NCI-H2029 treated with DMSO at 0.1 percent for 48 hours (cell line): ENCODE results near the gene FGF12.

ENCODE experiments used
- DNase-seq: peaks from one replicate; lab custom pipeline; 2025; lab: John Stamatoyannopoulos, UW

FGF12 gene

DNA sequence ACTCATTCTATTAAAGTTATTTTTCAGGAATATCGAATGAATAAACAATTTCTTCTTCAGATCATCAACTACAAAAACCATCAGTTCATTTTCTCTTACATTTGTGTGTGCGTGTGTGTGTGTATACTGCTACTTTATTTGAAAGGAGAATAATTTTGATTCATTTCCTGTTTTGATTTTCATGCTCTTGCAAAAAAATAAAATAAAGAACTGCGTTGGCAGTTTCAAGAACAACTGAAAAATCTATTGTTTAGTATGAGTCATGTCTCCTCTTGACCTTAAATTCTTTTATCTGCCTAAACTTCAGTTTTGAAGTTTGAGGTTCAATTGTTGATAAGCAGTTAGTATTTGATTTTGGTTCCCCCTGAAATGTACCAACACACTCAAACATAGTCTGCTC lies 540.8 kb downstream of the FGF12 start:
- DNase-seq = no peak

DNA sequence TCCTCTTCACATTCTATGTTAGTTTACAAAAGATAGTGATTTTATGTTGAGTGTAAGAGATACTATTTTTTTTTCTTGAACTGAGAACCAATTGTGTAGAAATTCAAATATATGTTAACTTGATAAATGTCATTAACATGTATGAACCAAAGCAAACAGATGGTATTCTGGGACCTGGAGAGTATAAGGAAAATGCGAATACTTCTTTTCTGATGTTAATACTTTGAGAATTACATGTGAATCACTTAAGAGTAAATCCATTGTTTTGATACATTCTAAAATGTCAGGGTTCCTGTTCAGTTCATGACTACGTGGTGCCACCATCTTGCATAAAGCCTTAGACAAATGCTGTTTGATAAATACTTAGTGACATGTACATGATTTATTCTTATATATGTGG lies 541.3 kb downstream of the FGF12 start:
- no peak for DNase-seq

DNA sequence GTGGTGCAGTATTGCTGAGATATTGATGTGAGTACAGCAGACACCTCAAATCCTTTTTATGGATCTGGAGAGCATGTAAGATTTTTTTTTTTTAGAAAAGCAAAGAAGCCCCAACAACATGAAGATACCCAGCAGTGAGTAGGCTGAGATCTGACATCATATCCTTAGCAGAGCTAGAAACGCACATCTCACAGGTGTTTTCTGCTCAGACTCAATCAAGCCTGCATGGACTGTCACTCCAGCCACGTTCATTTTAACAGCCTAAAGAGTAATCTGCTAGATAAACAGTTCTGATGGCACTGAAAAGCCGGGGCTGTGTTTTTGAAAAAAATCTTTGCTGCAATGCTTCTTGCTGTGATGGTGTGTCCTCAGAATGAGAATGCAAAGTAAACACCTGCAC lies 544.2 kb downstream of the FGF12 start:
- DNase-seq = peak; percentile 1

DNA sequence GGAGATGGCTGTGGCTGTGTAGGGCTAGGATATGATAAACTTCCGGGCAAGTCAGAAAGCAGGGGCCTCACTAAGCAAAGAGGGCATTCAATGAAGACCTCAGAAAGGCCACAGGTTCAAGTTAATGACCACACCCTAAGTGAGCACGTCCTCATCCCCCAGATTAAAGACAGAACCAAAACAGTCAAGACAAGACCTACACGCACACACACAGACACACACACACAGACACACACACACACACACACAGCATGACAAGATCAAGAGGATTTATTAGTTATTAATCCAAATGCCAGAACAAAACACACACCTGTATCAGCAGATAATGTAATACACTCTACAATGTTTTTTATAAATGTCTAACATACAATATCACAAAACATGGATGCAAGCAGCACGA lies 546.2 kb downstream of the FGF12 start:
- no peak for DNase-seq

DNA sequence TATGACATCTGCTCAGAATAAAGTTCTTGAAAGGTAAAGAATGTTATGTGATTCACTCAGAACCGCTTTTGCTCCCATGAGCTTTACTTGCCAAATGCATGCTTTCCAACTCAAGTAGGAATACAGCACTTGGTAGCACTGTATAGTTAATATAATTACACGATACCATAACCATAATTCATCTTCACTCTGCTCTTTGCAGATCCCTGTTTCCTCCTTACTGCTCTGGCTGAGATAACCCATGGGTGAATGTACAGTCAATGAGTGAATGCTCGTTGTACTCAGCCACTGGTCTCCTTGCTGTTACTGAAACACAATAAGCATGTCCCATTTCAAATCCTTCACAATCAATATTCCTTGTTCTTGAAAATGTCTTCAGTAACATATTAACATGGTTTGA lies 550.0 kb downstream of the FGF12 start:
- DNase-seq = no peak

DNA sequence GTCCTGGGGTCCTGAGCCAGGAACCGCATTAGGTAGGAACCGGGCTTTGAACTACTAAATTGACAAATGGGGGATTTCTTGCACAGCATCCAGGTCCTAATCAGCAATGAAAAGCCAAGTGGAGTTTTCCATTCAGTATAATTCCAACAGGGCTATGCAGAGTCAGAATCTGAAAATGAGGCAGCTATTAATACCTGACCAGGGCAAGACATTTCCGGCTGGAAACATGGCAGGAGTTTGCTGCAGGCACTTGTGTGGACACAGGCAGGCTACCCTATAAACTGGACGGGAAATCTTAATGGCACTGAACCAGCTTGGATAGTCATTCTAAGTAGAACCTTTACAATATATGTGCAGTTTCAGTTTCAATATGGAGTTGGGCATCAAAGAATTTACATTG lies 553.1 kb downstream of the FGF12 start:
- no peak for DNase-seq

DNA sequence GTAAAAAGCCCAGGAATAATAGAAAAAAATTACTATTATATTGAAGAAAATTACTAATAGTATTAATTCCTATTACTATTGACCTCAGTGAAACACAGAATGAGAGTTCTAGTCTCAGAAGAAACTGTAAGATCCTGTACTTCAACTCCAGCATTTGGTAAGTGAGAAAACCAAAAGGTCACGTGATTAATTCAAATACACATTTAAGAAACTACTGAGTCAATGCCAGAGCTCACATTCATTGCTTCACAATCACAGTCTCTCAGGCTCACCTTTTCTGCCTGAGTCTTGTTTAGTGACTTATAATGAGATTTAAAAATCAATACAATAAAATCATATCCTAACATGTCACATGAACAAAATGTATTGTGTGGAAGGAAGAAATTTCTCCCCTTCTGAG lies 556.1 kb downstream of the FGF12 start:
- no peak for DNase-seq

DNA sequence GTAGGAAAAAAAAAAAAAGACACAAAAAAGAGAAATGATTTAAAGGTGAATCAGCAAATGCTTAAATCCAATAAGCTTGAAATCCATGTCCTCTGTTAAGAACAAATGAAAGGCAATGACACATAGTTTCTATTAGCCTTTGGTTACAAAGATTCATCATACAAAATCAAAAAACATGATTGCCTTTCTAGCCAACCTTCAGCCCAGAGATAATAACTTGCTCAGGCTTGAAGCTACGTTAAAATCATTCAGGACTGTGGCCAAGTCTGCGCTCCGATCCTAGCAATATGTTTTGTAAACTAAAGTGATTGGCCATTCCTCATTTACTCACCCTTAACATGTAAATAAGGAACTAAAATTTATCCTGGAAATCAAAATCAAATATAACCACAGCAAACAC lies 556.7 kb downstream of the FGF12 start:
- no peak for DNase-seq

DNA sequence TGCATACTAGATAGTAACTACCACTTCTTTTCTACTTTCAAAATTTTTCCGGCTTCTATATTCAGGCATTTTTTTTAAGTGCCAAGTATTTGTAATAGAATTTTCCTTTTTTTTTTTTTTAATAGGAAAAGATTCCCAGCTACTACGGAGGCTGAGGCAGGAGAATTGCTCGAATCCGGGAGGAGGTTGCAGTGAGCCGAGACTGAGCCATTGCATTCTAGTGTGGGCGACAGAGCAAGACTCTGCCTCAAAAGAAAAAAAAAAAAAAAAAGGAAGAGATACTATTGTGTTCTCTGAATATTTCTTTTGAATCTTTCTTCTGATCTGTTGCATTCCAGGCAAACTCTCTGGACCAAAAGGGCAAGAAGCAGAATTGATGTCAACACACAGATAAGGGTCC lies 557.3 kb downstream of the FGF12 start:
- no peak for DNase-seq

DNA sequence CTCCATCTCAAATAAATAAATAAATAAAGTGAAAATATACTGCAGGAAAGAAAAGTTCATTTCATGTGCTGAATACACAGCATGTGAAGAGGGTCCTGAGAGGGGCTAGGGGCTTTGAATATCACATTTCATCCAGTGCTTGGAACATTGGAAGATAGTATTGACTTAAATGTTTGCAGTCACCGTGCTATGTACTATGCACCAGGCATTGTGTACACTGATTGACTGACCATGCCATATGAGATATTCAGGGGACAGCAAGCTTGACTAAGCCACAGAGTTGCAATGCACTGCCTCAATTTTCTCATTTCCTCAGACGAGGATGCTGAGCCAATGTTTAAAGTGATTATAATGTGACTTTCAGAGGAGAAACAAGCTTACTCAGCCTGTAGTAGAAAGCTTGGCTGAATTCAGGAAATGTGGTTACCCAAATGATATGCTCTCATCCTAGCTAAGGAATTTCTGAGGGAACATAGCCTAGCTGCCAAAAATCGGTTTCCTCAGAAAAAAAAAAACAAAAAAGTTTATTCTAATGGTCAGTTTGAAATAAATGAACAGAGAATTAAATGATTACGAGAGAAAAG lies 557.9 kb downstream of the FGF12 start:
- no peak for DNase-seq

DNA sequence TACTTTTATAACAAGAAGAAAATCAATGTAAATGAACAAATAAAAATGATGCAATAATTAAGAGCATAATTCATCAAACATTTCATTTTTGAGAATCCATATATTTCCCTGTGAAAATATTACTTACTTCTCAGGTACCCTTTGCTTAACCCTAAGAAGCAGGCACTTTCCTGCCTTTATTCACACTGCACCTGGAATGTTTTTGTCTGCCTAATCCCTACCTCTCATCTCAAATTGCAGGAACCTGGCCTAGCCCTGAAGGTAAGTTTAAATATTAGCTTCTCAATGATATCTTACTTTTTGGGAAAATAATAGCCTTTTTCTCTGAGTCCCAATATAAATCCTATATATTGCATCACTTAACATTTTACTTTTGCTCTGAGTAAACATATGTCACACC lies 559.1 kb downstream of the FGF12 start:
- no peak for DNase-seq

DNA sequence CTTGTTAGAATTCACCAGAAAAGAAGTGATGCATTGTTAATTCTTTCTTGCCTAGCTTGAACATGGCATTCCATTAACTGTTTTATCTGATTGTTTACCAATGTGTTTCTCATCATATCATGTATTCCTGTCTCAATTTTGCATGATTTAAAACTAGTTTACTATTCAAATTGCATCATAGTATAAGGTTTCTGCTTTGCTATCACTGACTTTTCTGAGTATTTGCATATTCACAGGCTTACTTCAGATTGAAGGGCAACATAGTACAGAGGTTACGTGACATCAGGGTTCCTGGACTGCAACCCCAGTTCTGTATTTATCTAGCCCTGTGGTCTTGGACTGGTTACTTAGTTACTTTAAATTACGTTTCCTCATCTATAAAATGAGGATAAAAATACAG lies 561.8 kb downstream of the FGF12 start:
- no peak for DNase-seq

DNA sequence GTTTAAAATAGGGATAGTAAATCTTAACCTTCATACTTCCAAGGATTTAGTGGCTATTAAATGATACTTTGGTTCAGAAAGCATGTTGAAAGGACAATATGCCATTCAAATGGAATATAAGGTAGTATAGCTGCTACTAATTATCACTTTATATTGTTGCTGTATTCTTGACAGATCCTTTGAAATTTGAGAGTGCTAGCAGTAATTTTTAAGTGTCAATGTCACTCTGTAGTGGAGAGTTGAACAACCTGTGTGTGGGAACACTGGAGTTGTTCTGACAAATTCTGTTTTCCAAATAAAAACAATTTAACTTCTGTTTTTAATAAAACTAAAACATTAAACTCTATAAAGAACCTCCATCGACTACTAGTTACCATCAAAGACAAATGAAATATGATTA lies 565.7 kb downstream of the FGF12 start:
- DNase-seq = no peak

DNA sequence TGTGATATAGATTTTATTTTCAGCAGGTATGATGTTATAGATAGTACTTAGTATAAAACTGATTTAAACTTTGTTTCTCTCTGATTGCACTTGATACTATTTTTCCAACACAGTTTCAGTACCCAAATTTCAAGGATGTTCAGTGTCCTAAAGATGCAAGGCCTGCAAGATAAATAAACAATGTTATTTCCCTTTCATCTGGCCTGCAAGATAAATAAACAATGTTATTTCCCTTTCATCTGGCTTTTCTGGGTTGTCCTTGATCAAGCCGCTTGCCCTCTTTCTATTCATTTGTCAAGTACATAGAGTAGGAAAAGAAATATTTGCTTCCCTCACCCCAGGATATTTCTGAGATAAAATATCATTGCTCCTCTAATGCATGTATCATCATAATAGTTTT lies 571.0 kb downstream of the FGF12 start:
- DNase-seq = peak; percentile 6

DNA sequence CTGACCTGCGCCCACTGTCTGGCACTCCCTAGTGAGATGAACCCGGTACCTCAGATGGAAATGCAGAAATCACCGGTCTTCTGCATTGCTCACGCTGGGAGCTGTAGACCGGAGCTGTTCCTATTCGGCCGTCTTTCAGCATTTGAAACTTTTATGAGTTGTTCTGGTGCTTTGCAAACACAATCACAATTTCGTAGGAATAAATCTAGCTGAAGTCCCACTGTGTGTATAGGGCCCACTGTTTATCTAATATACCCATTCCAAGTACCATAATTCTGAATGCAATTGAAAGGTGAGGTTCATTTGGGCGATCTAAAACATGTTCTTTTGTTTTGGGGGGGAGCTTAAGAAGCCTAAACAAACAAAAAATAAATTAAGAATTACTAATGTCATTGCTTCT lies 572.1 kb downstream of the FGF12 start:
- no peak for DNase-seq

DNA sequence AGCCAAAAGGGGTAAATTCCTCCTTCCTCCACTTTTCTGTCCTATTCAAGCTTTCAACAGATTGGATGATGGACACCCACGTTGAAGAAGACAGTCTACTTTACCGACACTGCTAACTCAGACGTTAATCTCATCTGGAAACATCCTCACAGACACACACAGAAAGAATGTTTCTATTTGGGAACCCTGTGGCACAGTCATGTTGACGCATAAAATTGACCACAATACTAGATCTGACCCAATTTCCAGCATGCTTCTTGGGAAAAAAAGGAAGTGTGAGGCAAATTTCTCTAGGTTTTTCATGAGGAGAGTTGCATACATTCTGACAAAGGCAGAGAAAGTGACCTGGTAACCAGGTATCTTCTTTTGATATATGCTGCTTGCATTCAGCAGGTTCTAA lies 594.1 kb downstream of the FGF12 start:
- DNase-seq = no peak

DNA sequence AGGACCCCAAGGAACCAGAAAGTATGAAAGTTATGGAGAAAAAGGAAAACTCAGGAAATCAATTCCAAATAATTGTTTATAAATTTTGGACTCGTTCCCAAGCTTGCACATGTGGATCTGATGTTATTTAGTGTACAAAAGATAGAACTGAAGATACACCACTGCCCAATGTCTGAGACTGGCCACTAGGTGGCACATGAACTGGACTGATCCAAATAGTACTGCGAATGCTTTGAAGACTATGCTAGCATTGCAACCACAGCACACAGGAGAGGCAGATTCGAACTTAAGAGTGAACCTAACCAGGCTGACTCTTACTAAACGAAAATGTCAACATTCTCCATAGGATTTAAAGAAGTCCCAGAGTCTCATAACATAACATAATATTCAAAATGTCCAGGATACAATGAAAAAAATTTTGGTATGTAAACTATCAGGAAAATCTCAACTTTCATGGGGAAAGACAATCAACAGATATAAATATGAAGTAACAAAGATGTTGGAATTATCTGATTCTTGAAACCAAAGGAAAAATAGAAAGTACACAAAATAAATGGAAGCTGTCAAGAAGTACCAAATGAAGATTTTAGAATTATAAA lies 596.7 kb downstream of the FGF12 start:
- DNase-seq = peak; percentile 48

DNA sequence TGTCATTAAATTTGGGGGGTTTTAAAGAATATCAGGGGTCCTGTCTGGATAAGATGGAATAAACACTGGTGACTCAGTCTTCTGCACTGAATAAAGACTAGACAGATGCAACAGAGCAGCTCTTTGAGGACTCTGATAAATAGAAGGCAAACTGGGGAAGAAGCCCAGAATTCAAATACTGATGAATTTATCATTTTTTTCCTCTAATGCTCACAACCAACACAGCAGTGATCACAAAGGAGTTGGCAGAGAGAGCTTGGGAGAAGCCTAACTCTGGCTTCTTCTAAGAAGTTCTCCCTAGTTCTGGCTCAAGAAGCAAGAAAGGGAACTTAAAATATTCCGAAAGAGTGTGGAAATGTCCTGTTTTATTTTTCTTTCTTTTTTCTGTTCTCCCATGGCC lies 597.8 kb downstream of the FGF12 start:
- no peak for DNase-seq

DNA sequence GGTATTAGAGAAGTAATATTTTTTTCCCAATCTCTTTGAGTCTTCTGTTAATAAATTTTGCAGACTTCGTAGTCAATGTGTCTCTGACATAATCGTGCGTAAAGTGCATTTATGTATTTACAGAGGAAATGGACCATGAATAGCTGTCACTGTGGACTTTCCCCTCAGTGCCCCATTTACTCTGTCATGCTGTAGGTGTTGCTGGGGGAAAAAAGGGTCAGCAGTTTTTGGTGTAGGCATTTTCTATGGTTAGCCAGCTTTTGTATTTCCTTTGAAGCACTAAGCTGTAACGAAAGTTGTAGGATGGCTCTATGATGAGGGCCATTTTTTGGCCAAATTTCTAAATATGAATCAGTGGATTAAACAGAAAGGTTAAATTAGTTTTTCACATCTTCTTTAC lies 598.4 kb downstream of the FGF12 start:
- no peak for DNase-seq

DNA sequence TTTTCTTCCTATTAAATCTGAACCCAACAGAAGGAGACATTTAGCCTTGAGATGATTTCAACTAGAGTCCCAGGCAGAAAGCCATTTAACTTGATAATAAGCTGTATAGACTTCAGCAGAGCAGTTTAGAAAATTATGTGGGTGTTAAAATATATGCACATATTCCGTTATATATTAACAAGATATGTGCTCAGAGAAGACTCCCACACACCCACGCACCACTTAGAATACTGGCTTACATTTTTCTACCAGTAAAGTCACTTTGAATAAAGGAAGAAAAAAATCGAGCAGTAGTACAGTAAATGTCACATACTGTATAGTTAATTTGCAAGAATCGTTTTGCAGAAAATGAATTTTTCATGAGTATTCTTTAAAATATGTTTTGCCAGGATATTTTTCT lies 599.3 kb downstream of the FGF12 start:
- DNase-seq = no peak

DNA sequence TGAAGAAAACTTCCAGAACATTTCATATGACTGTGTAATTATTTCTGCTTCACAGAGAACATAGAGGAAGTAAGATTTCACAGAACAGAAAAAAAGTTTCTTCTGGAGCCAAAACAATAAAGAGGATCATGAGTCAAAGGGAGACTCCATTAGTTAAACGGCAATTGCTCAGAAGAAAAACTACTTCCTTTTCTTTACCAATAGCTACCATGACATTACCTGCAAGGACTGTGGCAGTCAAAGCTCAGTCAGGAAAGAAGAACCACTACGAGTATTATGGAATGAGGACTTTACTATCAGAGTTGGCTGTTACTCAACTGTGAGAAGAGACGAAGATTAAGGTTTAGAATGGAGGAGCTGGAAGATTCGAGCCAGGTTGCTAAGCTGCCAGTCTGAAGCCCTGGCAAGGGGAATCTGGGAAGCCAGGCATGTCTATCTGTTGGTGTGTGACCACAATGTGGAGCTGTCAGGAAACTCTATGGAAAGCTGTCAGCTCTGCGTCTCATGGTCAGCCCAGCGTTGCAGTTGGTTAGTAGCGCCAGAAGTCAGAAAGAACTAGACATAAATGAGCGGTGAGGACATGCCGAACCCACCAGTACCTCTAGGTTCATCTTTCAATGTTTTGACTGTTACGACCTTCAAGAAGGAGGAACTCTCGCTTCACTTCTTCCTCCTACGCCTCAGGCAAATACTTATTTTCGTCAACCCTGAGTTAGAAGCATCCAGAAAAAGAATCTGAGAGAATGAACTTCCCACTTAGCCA lies 604.3 kb downstream of the FGF12 start:
- no peak for DNase-seq

DNA sequence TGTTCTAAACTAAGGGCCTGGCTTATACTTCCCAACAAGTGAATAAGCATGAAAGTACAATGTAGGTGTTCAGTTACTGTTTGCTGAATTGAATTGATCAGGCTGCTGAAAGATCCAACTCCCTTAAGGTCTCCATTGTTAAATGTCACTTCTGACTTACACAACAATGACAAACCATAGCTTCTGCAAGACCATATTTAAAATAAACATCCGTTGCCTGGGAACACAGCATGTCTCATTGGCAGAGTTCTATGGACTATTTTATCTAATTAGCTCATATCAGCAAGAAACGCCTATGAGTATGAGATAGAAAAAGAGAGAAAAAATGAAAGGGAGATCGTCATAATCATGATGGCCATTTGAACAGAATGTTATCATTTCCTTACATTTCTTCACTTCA lies 605.4 kb downstream of the FGF12 start:
- no peak for DNase-seq

DNA sequence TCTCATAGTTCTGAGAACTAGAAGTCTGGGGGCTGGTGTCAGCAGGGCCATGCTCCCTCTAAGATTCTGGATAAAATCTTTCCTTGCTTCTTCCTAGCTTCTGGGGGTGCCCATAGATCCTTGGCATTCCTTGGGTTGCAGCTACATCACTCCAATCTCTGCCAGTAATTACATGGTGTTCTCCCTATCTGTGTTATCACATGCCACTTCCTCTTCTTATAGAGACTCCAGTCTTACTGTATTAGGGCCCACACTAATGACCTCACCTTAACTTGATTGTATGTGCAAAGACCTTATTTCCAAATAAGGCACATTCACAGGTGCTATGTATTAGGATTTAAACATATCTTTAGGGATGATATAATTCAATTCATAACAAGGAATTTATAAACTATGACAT lies 618.5 kb downstream of the FGF12 start:
- DNase-seq = no peak

DNA sequence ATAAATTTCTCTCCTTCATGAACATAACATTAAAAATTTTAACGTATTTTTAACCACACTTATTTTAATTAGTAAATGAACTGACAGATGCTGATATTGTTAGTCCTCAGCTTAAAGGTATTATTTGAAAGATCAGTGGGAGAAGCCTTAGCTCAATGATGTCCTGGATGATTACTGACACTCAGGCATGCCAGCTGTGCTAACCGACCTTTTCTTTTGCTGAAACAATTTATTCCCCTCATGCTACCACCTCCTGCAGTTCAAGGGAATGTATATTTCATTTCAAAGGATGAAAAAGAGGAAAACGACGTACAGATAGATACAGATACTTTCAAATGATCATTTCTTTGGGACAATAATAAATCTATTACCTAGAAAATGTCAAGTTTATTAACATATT lies 620.8 kb downstream of the FGF12 start:
- no peak for DNase-seq
